Subcutaneous adipose tissue (tissue), 4 donors: ENCODE results near the gene GALR2. TPM values are rescaled to one million over a fixed set of nuclear protein-coding genes. Genes with fewer than 3 reads are reported as not detected.

Experiments used
- CTCF ChIP-seq: fragments of 450-650 bp; IDR thresholded peaks from one replicate; pipeline ENCODE4 v1.5.1; 2016; ENCODE audit warnings: low read depth, mild to moderate bottlenecking, control low read depth, antibody characterized with exemption, moderate library complexity
- total RNA-seq, 4 donors: library from RNA; depleted of rRNA; stranded (reverse); fragments of >200 nt; gene quantifications; one replicate each; pipeline ENCODE4 v1.1.0, GENCODE V29; 2016

GALR2 gene
- total RNA-seq, 4 donors from 2014 or later, result not detected

- TF ChIP-seq CTCF, result no peak
These were observed 11.8 kb downstream of the GALR2 start for GRCh38 chr17:76086384-76086783.

DNA sequence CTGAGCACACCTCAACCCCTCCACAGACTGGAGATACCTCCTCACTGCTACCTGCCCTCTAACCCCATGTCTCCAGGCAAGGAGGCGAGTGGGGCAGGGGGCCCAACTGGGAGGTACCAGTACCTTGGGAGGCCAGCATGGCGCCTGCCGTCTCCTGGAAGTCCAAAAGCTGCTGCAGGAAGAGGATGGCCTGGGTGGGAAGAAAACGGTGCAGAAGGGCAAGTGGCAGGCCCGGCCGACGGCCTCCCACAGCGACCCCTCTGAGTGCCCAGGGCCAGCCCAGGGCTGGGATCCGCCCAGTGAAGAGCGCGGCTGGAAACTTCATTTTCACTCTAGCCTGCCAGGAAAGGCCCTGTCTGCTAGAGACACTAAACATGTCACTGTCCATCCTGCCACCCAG lies 12.9 kb downstream of the GALR2 start:
- no peak for TF ChIP-seq CTCF

GRCh38 chr17:76088041-76088867 lies 13.7 kb downstream of the GALR2 start:
- no peak for TF ChIP-seq CTCF

- TF ChIP-seq CTCF, result no peak
These were observed 14.4 kb downstream of the GALR2 start for GRCh38 chr17:76088868-76089576.

DNA sequence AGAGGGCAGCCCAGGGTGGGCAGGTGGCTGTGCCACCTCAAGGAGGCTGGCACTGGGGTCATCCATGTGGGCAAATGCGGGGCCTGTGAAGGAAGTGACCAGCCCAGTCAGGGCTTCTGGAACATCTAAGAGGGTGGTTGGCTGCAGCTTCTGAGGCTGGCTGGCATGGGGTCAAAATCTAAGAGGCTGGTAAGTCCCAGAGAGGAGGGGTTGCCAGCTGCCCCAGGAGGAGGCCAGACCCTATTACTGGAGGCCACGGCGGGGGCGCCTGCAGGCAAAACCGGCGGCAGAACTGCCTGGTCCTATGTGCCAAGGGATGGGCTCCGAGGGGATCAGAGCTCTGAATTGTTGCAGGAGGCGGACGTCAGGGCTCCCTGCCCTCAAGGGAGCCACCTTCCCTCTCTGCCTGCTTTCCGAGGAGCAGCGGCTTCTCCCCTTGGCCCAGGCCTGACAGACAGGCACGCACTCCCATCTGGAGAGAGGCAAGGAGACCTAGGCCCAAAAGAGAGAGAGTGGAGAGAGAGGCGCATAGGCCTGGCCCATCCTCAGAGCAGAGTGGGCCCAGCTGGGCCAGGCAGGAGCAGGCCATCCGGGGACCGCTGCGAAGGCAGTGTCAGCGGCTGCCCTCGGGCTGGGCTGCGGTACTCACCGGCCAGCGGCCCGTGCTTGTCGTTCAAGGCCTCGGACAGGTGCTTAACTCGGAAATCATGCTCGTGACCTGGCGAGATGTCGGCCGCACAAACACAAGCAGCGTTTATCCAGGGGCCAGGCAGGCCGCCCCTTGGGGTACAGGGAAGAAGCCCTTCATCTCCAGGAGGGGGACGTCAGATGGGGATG lies 15.3 kb downstream of the GALR2 start:
- no peak for TF ChIP-seq CTCF

DNA sequence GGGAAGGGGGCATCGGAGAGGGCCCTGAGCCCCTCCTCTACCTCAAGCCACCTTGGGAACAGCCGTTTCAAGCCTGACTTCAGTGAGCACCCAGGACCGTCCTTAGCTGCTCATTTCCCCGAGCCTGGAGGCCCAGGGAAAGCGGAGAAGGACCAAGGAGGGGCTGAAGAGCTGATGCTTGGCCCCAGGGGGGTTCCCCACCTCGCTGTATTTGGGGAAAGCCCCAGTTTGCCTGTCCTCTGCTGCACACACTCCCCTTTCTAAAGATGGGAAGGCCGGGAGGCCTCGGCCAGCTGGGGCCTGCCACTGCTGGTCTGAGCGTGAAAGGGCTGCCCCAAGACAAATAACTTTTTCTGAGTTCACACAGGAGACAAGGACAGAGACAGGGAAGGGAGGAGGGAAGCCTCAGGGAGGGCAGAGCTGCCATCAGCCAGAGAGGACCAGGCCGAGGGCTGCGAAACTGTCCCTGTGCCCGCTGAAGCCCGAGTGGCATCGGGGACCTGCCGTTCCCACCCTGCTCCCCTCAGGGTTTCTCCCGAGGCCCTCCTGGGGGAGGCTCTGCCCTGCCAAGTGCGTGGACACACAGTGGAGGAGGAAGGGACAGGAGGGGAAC lies 16.0 kb downstream of the GALR2 start:
- no peak for TF ChIP-seq CTCF
